Breast epithelium (tissue), 4 donors: Measurements from ENCODE around the gene FLOT1. TPM values are rescaled to one million over a fixed set of nuclear protein-coding genes. Genes with fewer than 3 reads are reported as not detected.

Experiments
- DNase-seq, 2 donors: peaks; one replicate each; pipeline ENCODE4 v3.0.0-alpha.2; 2019; ENCODE audit warnings: low spot score in 2 of 2
- H3K27ac ChIP-seq, 2 donors: fragments of 200-600 bp; sonication (generic) in 1 of 2; one replicate each; pipeline ENCODE4 v1.5.1; 2016 to 2019; ENCODE audit warnings: mild to moderate bottlenecking in 1 of 2
- H3K27me3 ChIP-seq, 2 donors: fragments of 200-600 bp; sonication (generic) in 1 of 2; one replicate each; pipeline versions ENCODE4 v1.5.1 to v1.6.0; 2017 to 2019; ENCODE audit warnings: control low read depth in 1 of 2, mild to moderate bottlenecking in 1 of 2
- H3K36me3 ChIP-seq: fragments of 200-600 bp; one replicate; pipeline ENCODE4 v1.5.1; 2019
- H3K4me1 ChIP-seq, 2 donors: fragments of 200-600 bp; sonication (generic); one replicate each; pipeline ENCODE4 v1.5.1; 2016 to 2019; ENCODE audit warnings: control low read depth in 1 of 2
- H3K4me3 ChIP-seq, 3 donors: fragments of 200-600 bp; sonication (generic); 1 replicate in 2 of 3; 2 replicates in 1 of 3; pipeline ENCODE4 v1.5.1; 2016 to 2019; ENCODE audit warnings: mild to moderate bottlenecking in 3 of 3, moderate library complexity in 2 of 3
- H3K9me3 ChIP-seq, 2 donors: fragments of 200-600 bp; sonication (generic) in 1 of 2; one replicate each; pipeline ENCODE4 v1.5.1; 2016 to 2019; ENCODE audit warnings: control low read depth in 1 of 2
- POLR2A ChIP-seq: fragments of 450-650 bp; IDR thresholded peaks from one replicate; pipeline ENCODE4 v1.6.1; 2016; ENCODE audit warnings: antibody characterized with exemption, mild to moderate bottlenecking, moderate library complexity
- POLR2AphosphoS5 ChIP-seq, 3 donors: sonication (generic); formaldehyde crosslinking; IDR thresholded peaks; one replicate each; pipeline ENCODE4 v1.6.1; 2017; ENCODE audit warnings: antibody characterized with exemption in 3 of 3
- intact Hi-C: fragments of 100-400 bp; cut with DNase I; formaldehyde crosslinking; loops from one replicate; pipeline ENCODE4 v1.15.1; 2023; ENCODE audit warnings: low total_unique reads
- total RNA-seq, 3 donors: library from RNA; depleted of rRNA; stranded (reverse); fragments of >200 nt; gene quantifications; one replicate each; pipeline ENCODE4 v1.1.0, GENCODE V29; 2016
- TF ChIP-seq, protein P1 (sequence below), 3 donors: fragments of 450-650 bp; IDR thresholded peaks; one replicate each; pipeline ENCODE4 v1.5.1; 2016 to 2017; ENCODE audit warnings: antibody characterized with exemption in 3 of 3, mild to moderate bottlenecking in 3 of 3, moderate library complexity in 3 of 3

The FLOT1 gene
- total RNA-seq, 3 donors from 2014 or later = 80.5 to 171 (median 142) TPM

- DNase-seq = peak; percentile 88 to 92
- Histone ChIP-seq H3K27ac (peak within 1 kb of the TSS; percentile 97 to 99), H3K27me3 (no peaks in the 10 kb centered on the region), H3K4me3 (peak within 1 kb of the TSS; percentile 83 to 93 (median 86)), H3K36me3 (no peaks in the 10 kb centered on the region), H3K9me3 (no peaks in the 10 kb centered on the region), H3K4me1 (peaks cover 0 to 26% of the 10 kb centered on the region in 2 donors)
- TF ChIP-seq, protein P1, sequence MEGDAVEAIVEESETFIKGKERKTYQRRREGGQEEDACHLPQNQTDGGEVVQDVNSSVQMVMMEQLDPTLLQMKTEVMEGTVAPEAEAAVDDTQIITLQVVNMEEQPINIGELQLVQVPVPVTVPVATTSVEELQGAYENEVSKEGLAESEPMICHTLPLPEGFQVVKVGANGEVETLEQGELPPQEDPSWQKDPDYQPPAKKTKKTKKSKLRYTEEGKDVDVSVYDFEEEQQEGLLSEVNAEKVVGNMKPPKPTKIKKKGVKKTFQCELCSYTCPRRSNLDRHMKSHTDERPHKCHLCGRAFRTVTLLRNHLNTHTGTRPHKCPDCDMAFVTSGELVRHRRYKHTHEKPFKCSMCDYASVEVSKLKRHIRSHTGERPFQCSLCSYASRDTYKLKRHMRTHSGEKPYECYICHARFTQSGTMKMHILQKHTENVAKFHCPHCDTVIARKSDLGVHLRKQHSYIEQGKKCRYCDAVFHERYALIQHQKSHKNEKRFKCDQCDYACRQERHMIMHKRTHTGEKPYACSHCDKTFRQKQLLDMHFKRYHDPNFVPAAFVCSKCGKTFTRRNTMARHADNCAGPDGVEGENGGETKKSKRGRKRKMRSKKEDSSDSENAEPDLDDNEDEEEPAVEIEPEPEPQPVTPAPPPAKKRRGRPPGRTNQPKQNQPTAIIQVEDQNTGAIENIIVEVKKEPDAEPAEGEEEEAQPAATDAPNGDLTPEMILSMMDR (IDR thresholded peaks at IDR 0.05) = peak; percentile 42 to 75 (median 54)
- TF ChIP-seq POLR2AphosphoS5 (IDR thresholded peaks at IDR 0.05) = peak; percentile 94 to 95 (median 94)
- peak; percentile 61 for TF ChIP-seq POLR2A
- intact Hi-C loops = no loop called here
Observed at GRCh38 chr6:30744054-30744805, 1.7 kb upstream of the FLOT1 start, which contains the start of gene IER3. Gene IER3 (minus strand): TSS chr6:30744547. CDS start chr6:30744518, 29 bp downstream.

DNA sequence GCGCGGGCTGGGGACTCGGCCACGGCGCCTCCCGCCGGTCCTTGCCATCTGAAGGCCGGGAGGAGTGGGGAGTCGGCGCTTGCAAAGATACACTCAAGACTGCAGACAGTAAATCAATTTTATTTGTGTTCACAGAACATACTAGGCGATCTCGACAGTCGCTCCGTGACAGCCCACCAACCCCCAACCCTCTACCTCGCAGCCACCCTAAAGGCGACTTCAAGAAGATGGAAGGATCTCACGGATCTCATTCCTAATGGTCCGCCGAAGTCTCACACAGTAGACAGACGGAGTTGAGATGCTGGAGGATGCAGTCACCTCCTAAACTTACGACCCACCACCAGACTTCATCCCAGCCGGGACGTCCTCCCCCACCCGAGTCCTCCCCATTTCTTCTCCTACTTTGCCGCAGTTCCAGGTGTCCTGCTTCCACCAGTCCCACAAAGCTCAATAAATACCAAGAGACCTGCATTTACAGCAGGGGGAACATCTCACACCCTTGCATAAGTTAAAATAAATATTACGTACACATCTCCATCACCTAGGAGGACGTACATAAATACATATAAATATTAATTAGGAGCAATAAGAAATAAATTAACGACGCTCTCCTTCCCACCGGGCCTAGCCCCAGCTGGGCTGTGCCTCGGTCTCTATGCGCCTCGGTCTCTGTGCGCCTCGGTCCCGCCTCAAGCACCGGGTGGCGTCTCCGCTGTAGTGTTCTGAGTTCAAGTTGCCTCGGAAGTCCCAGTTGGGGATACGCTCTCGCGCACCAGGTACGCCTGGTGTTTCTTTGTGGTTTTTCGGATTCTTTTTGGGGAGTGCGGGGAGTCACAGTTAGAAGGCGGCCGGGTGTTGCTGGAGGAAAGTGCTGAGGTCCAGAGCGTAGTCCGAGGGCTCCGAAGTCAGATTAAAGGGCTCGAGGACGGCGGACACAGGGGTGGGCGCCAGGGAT, 889 bp upstream of the FLOT1 start:
- Histone ChIP-seq H3K36me3 (no peaks in the 10 kb centered on the region), H3K27me3 (no peaks in the 10 kb centered on the region), H3K4me3 (peak overlapping the region; percentile 83 to 93 (median 86)), H3K4me1 (peaks cover 0 to 21% of the 10 kb centered on the region in 2 donors), H3K9me3 (no peaks in the 10 kb centered on the region), H3K27ac (peak overlapping the region; percentile 97 to 99)
- intact Hi-C loops = no loop called here
- peak in 1 of 2 donors; percentile 44 for DNase-seq
- TF ChIP-seq, protein P1 (IDR thresholded peaks at IDR 0.05) = peak in 1 of 3 donors; percentile 6
- peak in 1 of 3 donors; percentile 1 for TF ChIP-seq POLR2AphosphoS5 (IDR thresholded peaks at IDR 0.05)
- no peak for TF ChIP-seq POLR2A

DNA sequence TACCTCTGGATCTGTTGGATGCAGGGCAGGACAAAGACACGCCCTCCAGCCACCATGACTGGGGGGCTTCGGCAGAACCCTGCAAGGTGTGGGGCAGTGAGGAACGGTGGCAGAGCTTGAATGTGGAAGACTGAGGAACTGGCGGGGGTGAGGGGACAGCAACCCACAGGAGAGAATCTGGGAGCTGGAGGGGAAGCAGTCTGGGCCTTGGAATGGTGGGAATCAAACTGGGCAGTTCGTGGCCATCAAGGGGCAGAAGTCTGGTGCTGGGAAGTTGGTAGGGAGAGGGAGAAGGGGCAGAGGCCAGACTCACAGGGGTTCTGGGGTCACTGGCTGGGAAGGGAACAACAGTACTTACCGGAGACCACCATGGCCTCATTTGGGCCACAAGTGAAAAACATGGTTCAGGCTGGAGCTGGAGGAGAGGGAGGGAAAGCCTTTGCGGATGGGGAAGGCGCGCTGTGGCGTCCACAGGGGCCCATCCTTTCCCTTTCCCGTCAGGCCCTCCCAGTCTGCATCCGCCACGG, 635 bp downstream of the FLOT1 start:
- peak overlapping the region; percentile 83 to 93 (median 86) for H3K4me3 ChIP-seq
- peaks cover 4 to 28% of the 10 kb centered on the region in 2 donors for H3K4me1 ChIP-seq
- H3K9me3 ChIP-seq = no peaks in the 10 kb centered on the region
- TF ChIP-seq POLR2AphosphoS5 (IDR thresholded peaks at IDR 0.05) (no peak), POLR2A (no peak)
- TF ChIP-seq, protein P1 (IDR thresholded peaks at IDR 0.05) = no peak
- DNase-seq = no peak
- peak overlapping the region; percentile 97 to 99 for H3K27ac ChIP-seq
- no peaks in the 10 kb centered on the region for H3K36me3 ChIP-seq
- H3K27me3 ChIP-seq = no peaks in the 10 kb centered on the region
- intact Hi-C loops = no loop called here

- H3K27me3 ChIP-seq = no peaks in the 10 kb centered on the region
- DNase-seq = no peak
- intact Hi-C loops = no loop called here
- TF ChIP-seq, protein P1 (IDR thresholded peaks at IDR 0.05) = no peak
- TF ChIP-seq POLR2A (no peak), POLR2AphosphoS5 (IDR thresholded peaks at IDR 0.05) (no peak)
- H3K27ac ChIP-seq = peak overlapping the region; percentile 97 to 99
- H3K4me3 ChIP-seq = peak overlapping the region; percentile 83 to 93 (median 86)
- no peaks in the 10 kb centered on the region for H3K36me3 ChIP-seq
- H3K9me3 ChIP-seq = no peaks in the 10 kb centered on the region
- H3K4me1 ChIP-seq = peaks cover 4 to 29% of the 10 kb centered on the region in 2 donors
Observed at GRCh38 chr6:30741063-30741779, 1.3 kb downstream of the FLOT1 start.
